Large intestine (tissue), 3 donors: ENCODE measurements around the gene ALK. TPM values are rescaled to one million over a fixed set of nuclear protein-coding genes. Genes with fewer than 3 reads are reported as not detected.

Experiments used
- DNase-seq, 2 donors: peaks; one replicate each; pipeline versions ENCODE4 v3.0.0 to v3.0.0-alpha.2; 2013
- H3K27ac ChIP-seq: one replicate; pipeline ENCODE4 v1.5.1; 2013; ENCODE audit warnings: low read length
- H3K27me3 ChIP-seq: 2 replicates; pipeline ENCODE4 v1.6.1; 2013; ENCODE audit warnings: low read length; ENCODE audit not compliant: control insufficient read depth, insufficient read depth
- H3K36me3 ChIP-seq: 2 replicates; pipeline ENCODE4 v1.6.1; 2013; ENCODE audit warnings: low read length; ENCODE audit not compliant: control insufficient read depth, insufficient read depth
- H3K4me1 ChIP-seq: one replicate; pipeline ENCODE4 v1.6.1; 2013; ENCODE audit warnings: low read length; ENCODE audit not compliant: control insufficient read depth, insufficient read depth
- H3K4me3 ChIP-seq: one replicate; pipeline ENCODE4 v1.5.1; 2013; ENCODE audit warnings: low read length
- H3K9me3 ChIP-seq: one replicate; pipeline ENCODE4 v1.6.1; 2013; ENCODE audit warnings: mild to moderate bottlenecking, low read depth, low read length, moderate library complexity; ENCODE audit not compliant: control insufficient read depth
- WGBS: methylation state at CpG from one replicate; pipeline ENCODE4 v1.1.5; 2013; ENCODE audit warnings: low lambda C conversion rate; ENCODE audit not compliant: insufficient coverage; 5-methylcytosine and 5-hydroxymethylcytosine counted together
- polyA plus RNA-seq: library from polyadenylated mRNA; unstranded; fragments of 120-200 nt; gene quantifications from one replicate; pipeline ENCODE4 v1.2.1, GENCODE V29; 2013

The ALK gene
- polyA plus RNA-seq, 1 donor: 1.5 TPM

DNA sequence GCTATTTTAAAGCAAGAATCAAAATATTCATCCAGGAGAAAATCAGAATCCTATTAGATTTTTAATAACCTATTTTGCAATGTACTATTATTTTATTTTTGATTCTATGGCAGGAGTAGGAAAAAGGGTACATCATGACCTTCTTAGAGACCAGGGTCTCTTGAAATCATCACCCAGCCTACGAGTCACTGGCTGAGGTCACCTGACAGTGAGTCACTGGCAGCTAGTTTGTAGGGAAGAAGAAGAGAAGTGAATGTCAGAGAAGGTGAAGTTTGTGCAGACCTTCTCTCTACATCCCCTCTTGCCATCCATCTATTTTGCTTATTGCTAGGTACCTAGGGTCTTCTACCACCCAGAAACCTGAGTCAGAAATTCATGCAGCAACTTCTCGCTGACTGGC lies 144.2 kb downstream of the ALK start:
- Histone ChIP-seq H3K9me3 (no peaks in the 10 kb centered on the region), H3K4me3 (no peak overlapping the region), H3K27me3 (no peaks in the 10 kb centered on the region), H3K36me3 (no peaks in the 10 kb centered on the region), H3K4me1 (no peaks in the 10 kb centered on the region), H3K27ac (no peak overlapping the region)
- DNase-seq: no peak
- WGBS: no CpG with 5 or more reads among the region's 2 CpGs

DNA sequence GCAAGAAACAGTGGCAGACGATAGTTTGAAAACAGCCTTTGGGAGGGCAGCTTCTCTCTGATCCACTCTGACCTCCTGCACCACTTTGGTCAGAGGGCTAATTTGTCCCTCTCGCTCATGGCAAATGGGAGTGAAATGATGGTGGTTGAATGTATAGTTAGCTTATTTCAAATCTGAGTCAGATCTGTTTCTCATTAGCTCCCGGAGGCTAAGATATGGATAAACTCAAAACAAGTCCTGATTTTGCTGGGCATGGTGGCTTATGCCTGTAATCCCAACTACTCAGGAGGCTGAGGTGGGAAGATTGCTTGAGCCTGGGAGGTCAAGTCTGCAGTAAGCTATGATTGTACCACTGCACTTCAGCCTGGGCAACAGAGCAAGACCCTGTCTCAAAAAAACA lies 145.0 kb downstream of the ALK start:
- Histone ChIP-seq H3K27ac (no peak overlapping the region), H3K9me3 (no peaks in the 10 kb centered on the region), H3K36me3 (no peaks in the 10 kb centered on the region), H3K4me1 (no peaks in the 10 kb centered on the region), H3K4me3 (no peak overlapping the region), H3K27me3 (no peaks in the 10 kb centered on the region)
- no CpG with 5 or more reads among the region's 3 CpGs for WGBS
- DNase-seq: no peak

DNA sequence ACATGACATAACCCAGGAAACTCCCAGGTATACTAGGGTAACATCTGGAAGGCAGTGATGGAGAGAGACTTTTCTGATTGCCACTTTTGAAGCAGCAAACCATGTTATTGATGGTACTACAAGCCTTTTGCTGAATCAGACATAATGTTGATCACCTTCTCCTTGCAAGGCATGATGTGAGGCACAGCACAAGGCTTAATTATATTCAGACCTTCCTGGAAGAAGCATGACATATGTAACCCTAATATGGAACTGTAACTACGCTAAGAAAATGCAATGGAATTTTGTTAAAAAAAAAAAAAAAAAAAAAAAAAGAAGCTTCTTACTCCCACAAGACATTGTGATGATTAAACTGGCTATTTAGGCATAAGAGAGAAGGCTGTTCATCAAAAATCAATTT lies 145.4 kb downstream of the ALK start:
- H3K27me3 ChIP-seq: no peaks in the 10 kb centered on the region
- no CpG with 5 or more reads among the region's 1 CpG for WGBS
- no peak overlapping the region for H3K4me3 ChIP-seq
- no peaks in the 10 kb centered on the region for H3K4me1 ChIP-seq
- H3K27ac ChIP-seq: no peak overlapping the region
- no peaks in the 10 kb centered on the region for H3K36me3 ChIP-seq
- DNase-seq: no peak
- H3K9me3 ChIP-seq: no peaks in the 10 kb centered on the region

DNA sequence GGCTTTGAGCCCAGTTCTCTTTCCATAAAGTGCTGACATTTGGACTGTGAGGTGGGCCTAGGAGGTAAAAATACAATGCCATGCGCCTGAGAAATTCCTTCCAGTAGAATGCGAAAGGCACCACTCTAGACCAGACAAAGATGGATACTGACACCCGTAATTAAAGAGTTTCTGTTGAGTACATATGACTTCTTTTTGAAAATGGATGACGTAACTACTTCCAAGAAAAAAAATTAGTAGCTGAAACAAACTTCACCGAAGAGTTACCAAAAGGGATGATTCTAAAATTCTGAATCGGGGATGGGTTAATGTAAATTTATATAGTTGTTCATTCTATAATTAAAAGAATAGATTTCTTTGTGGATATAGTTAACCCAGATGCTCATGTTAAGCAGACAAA lies 146.8 kb downstream of the ALK start:
- Histone ChIP-seq H3K9me3 (no peaks in the 10 kb centered on the region), H3K36me3 (no peaks in the 10 kb centered on the region), H3K27ac (no peak overlapping the region), H3K4me1 (no peaks in the 10 kb centered on the region), H3K27me3 (no peaks in the 10 kb centered on the region), H3K4me3 (no peak overlapping the region)
- no CpG with 5 or more reads among the region's 6 CpGs for WGBS
- no peak for DNase-seq

DNA sequence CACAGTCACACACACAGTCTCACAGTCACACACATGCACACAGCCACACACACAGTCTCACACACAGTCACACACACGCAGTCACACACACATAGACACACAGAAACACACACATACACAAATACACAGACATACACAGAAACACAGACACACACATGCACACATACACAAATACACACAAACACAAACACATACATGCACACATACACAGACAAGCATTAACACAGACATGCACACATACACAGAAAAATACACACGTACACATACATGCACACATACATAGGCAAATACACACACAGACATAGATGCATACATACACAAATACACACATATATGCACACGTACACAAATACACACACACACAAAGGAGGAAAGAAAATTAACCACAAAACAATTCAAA lies 150.5 kb downstream of the ALK start:
- no peaks in the 10 kb centered on the region for H3K27me3 ChIP-seq
- no peak overlapping the region for H3K4me3 ChIP-seq
- WGBS: 100% methylated on average over 1 of the region's 3 CpGs
- H3K27ac ChIP-seq: no peak overlapping the region
- no peaks in the 10 kb centered on the region for H3K4me1 ChIP-seq
- H3K36me3 ChIP-seq: no peaks in the 10 kb centered on the region
- no peaks in the 10 kb centered on the region for H3K9me3 ChIP-seq
- DNase-seq: no peak

DNA sequence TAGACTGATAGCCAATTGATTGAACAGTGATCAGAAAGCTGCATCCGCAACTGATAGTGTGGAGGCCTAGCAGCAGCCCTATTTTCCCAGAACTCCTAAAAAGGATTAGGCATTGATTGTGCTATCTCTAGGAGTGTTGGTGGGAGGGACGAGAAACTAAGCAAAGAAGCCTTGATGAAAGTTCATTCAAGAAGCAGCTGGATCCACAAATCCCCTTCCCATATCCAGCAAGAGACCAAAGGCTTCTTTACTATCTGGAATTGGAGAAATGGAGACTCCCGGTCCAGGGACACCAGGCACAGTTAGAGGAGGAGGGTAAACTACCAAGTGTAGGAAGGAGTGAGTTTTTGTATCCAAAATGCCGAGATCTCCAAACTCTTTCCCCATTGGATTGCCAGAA lies 151.5 kb downstream of the ALK start:
- no peaks in the 10 kb centered on the region for H3K4me1 ChIP-seq
- no CpG with 5 or more reads among the region's 4 CpGs for WGBS
- H3K4me3 ChIP-seq: no peak overlapping the region
- no peaks in the 10 kb centered on the region for H3K9me3 ChIP-seq
- no peak for DNase-seq
- no peaks in the 10 kb centered on the region for H3K27me3 ChIP-seq
- H3K27ac ChIP-seq: no peak overlapping the region
- no peaks in the 10 kb centered on the region for H3K36me3 ChIP-seq

DNA sequence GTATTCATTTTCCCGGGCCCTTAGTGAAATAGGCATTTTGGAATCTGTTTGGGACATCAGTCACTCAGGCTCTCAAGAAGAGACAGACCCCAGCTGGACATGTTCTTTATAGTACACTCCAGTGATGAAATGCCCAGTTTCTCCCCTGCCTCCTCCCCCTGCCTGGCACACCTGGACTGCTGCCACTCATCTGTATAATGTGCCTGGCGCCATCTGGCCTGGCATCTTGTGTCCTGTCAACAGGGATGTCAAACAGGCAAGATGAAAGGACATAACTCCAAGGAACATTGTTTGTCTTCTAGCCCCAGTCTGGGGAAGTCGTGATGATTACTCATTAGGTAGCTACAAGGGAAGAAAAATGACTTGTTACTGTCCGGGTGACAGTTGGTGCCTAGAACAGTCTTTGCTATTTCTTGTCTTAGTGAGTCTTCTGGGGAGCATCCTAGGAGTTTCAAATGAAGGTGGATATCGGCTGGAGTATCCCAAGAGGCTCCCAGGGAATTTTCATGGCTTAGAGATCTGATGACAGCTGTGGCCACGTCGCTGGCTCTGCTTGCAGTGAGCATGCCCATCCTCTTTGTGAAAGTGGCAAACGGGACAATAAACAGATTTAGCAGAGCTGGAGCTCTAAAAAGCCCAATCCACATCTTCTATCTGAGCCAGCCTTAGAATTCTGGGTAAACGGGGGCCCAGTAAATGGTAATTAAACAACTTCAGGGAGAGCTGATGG lies 153.6 kb downstream of the ALK start:
- H3K4me3 ChIP-seq: no peak overlapping the region
- H3K27ac ChIP-seq: no peak overlapping the region
- no CpG with 5 or more reads among the region's 9 CpGs for WGBS
- no peaks in the 10 kb centered on the region for H3K9me3 ChIP-seq
- no peaks in the 10 kb centered on the region for H3K4me1 ChIP-seq
- DNase-seq: no peak
- no peaks in the 10 kb centered on the region for H3K36me3 ChIP-seq
- no peaks in the 10 kb centered on the region for H3K27me3 ChIP-seq

DNA sequence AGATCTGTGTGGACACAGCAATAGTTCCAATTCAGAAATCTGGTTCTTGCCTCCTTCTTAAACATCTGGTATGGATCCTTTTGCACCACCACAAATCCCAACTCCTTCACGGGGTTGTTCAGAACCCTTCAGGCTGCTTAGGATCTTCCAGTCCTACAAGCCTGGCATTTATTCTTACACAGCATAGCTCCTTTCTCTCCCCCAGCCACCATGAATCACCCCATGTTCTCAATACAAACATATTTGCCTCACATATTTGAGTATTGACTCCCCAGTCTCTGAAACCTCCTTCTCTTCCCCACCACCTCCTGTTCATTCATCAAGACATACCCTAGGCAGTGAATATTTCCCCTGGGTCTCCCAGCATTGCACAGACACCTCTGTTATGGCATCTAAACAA lies 155.2 kb downstream of the ALK start:
- WGBS: no CpG with 5 or more reads among the region's 1 CpG
- H3K4me1 ChIP-seq: no peaks in the 10 kb centered on the region
- no peak for DNase-seq

DNA sequence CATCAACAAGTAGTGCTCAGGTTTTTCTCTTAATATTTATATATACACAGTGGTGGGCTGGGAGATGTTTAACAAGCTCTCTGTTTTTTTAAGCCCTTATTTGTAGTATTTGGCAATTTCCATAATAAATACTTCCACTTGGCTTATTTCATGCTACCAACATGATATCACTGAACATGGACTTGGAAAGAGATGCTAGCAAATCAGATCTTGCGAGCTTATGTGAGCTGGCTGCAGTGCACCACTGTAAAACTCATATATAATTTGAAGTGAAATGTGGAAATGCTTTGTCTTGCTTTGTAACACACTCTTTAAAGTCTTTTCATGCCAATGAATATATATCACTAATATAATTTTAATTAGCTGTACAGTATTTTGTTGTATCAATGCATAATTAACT lies 155.7 kb downstream of the ALK start:
- no peaks in the 10 kb centered on the region for H3K36me3 ChIP-seq
- WGBS: no CpG with 5 or more reads among the region's 1 CpG

More for the DNA sequence above, 155.2 kb downstream of the ALK start:
- H3K4me3 ChIP-seq: no peak overlapping the region
- no peaks in the 10 kb centered on the region for H3K36me3 ChIP-seq
- no peaks in the 10 kb centered on the region for H3K27me3 ChIP-seq
- no peak overlapping the region for H3K27ac ChIP-seq
- H3K9me3 ChIP-seq: no peaks in the 10 kb centered on the region

DNA sequence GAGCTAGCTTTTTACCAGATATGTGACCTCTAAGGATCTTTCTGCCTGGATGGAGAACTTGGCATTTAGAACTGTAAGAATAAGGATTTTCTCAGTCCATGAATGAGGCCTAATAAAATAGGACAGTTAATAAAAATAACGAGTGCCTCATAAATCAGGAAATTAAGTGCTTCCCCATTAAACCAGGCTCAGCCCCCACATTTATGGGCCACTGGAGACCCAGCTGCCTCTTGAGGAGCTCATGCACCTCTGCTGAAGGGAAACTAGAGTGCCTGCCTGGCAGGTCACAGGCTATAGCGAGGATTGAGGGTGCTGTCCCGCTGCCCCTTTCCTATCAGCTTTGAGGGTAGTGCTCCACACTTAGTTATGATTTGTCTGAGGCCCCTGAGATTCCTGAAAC lies 158.0 kb downstream of the ALK start:
- no peaks in the 10 kb centered on the region for H3K36me3 ChIP-seq
- DNase-seq: no peak
- no CpG with 5 or more reads among the region's 3 CpGs for WGBS

More for the DNA sequence above, 155.7 kb downstream of the ALK start:
- no peak overlapping the region for H3K27ac ChIP-seq
- H3K27me3 ChIP-seq: no peaks in the 10 kb centered on the region
- H3K9me3 ChIP-seq: no peaks in the 10 kb centered on the region
- no peak overlapping the region for H3K4me3 ChIP-seq
- peak in 1 of 2 donors; percentile 5 for DNase-seq
- no peaks in the 10 kb centered on the region for H3K4me1 ChIP-seq

DNA sequence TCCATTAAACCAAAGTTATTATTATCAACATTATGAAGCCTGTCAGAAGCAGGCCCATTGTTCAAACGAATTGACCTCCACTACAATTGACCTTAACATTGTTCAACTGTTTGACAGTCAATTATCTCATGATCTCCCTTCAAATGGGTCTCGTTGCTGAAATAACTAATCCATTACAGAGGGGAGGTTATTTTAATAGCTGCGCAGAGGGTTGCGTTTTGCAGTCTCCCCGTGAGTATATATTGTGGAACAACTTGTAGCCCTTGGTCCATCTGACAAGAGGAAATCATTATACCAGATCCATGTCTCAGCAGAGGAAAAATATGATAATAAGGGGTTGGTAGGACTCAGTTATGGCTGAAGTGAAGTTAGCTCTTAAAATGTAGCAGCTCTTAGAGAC lies 159.1 kb downstream of the ALK start:
- Histone ChIP-seq H3K4me1 (no peaks in the 10 kb centered on the region), H3K27me3 (no peaks in the 10 kb centered on the region), H3K36me3 (no peaks in the 10 kb centered on the region), H3K4me3 (no peak overlapping the region), H3K27ac (no peak overlapping the region), H3K9me3 (no peaks in the 10 kb centered on the region)
- no peak for DNase-seq
- WGBS: no CpG with 5 or more reads among the region's 5 CpGs

More for the DNA sequence above, 158.0 kb downstream of the ALK start:
- Histone ChIP-seq H3K4me3 (no peak overlapping the region), H3K4me1 (no peaks in the 10 kb centered on the region), H3K9me3 (no peaks in the 10 kb centered on the region), H3K27me3 (no peaks in the 10 kb centered on the region), H3K27ac (no peak overlapping the region)
